Keratinocyte (primary cell): ENCODE results near the gene WT1. TPM values are rescaled to one million over a fixed set of nuclear protein-coding genes. Genes with fewer than 3 reads are reported as not detected.

ENCODE experiments used
- DNase-seq: peaks from one replicate; pipeline ENCODE4 v3.0.0-alpha.2; 2011; ENCODE audit warnings: low read depth, missing footprints, low spot score
- FAIRE-seq: peaks from 2 replicates; lab custom pipeline; 2011; peaks lifted over from hg19 to GRCh38; lab: Jason Lieb, UNC
- H2AFZ ChIP-seq: 2 replicates; pipeline ENCODE4 v1.6.0; 2012; ENCODE audit warnings: low read length, control low read depth, inconsistent platforms; ENCODE audit not compliant: control insufficient read depth
- H3K27ac ChIP-seq: 2 replicates; pipeline ENCODE4 v1.5.1; 2011; ENCODE audit warnings: low read length; ENCODE audit not compliant: control insufficient read depth, insufficient read depth
- H3K27me3 ChIP-seq: 3 replicates; pipeline ENCODE4 v1.6.0; 2011; ENCODE audit warnings: low read length; ENCODE audit not compliant: control insufficient read depth, insufficient read depth; ENCODE audit errors: extremely low read depth
- H3K36me3 ChIP-seq, 2 experiments: 2 replicates in 1 of 2; 3 replicates in 1 of 2; pipeline ENCODE4 v1.5.1; 2011; ENCODE audit warnings: low read length in 2 of 2, mild to moderate bottlenecking in 1 of 2; ENCODE audit not compliant: control insufficient read depth in 2 of 2, insufficient read depth in 2 of 2; ENCODE audit errors: extremely low read depth in 1 of 2
- H3K4me1 ChIP-seq: 3 replicates; pipeline ENCODE4 v1.5.1; 2011; ENCODE audit warnings: low read length; ENCODE audit not compliant: control insufficient read depth, insufficient read depth; ENCODE audit errors: extremely low read depth
- H3K4me2 ChIP-seq: 3 replicates; pipeline ENCODE4 v1.6.0; 2011; ENCODE audit warnings: low read depth, low read length; ENCODE audit not compliant: control insufficient read depth, insufficient read depth; ENCODE audit errors: extremely low read depth
- H3K4me3 ChIP-seq, 3 experiments: fragments of 200-600 bp in 1 of 3; sonication (generic) in 1 of 3; 2 replicates in 2 of 3; 3 replicates in 1 of 3; pipeline ENCODE4 v1.5.1; 2011 to 2016; ENCODE audit warnings: low read length in 3 of 3, mild to moderate bottlenecking in 3 of 3, control low read depth in 2 of 3, inconsistent platforms in 1 of 3, low read depth in 1 of 3, mixed read lengths in 1 of 3, mixed run types in 1 of 3, moderate library complexity in 1 of 3; ENCODE audit not compliant: control insufficient read depth in 2 of 3, insufficient read depth in 2 of 3; ENCODE audit errors: extremely low read depth in 1 of 3
- H3K79me2 ChIP-seq: 2 replicates; pipeline ENCODE4 v1.6.0; 2012; ENCODE audit warnings: low read length; ENCODE audit not compliant: control insufficient read depth, insufficient read depth
- H3K9ac ChIP-seq: 3 replicates; pipeline ENCODE4 v1.6.0; 2011; ENCODE audit warnings: low read length; ENCODE audit not compliant: control insufficient read depth, insufficient read depth; ENCODE audit errors: extremely low read depth
- H3K9me1 ChIP-seq: 3 replicates; pipeline ENCODE4 v1.6.0; 2011; ENCODE audit warnings: low read length; ENCODE audit not compliant: control insufficient read depth, insufficient read depth; ENCODE audit errors: extremely low read depth
- H3K9me3 ChIP-seq: 2 replicates; pipeline ENCODE4 v1.5.1; 2012; ENCODE audit warnings: low read depth, low read length; ENCODE audit not compliant: control insufficient read depth
- H4K20me1 ChIP-seq: 3 replicates; pipeline ENCODE4 v1.6.0; 2011; ENCODE audit warnings: low read length; ENCODE audit not compliant: control insufficient read depth, insufficient read depth; ENCODE audit errors: extremely low read depth
- CTCF ChIP-seq, 3 experiments: IDR thresholded peaks in 1 of 3; conservative IDR thresholded peaks in 1 of 3; optimal IDR thresholded peaks in 1 of 3; 2 replicates in 2 of 3; 3 replicates in 1 of 3; pipeline versions ENCODE3 to v1.5.1; 2011; ENCODE audit warnings: low read length in 3 of 3, mild to moderate bottlenecking in 3 of 3, moderate library complexity in 2 of 3, control low read depth in 1 of 3, inconsistent platforms in 1 of 3; ENCODE audit not compliant: insufficient read depth in 2 of 3; ENCODE audit errors: extremely low read depth in 1 of 3
- EZH2 ChIP-seq: IDR thresholded peaks from one replicate; pipeline ENCODE4 v1.6.1; 2012; ENCODE audit warnings: inconsistent platforms, mild to moderate bottlenecking, low read length, moderate library complexity
- dilution Hi-C: fragments of 300-500 bp; cut with MboI; formaldehyde crosslinking; loops from one replicate; pipeline ENCODE4 v1.7.0; 2020; ENCODE audit warnings: low sequenced_read_pairs; ENCODE audit not compliant: extremely low pct_ligation_motif_present
- polyA plus RNA-seq, 5 experiments: library from polyadenylated mRNA; depleted of rRNA in 3 of 5; stranded (reverse) in 3 of 5; stranded (forward) in 1 of 5; unstranded in 1 of 5; fragments of >200 nt; gene quantifications; 1 replicate in 1 of 5; 2 replicates in 3 of 5; 3 replicates in 1 of 5; pipeline versions ENCODE4 v1.2.1 to v1.2.3, GENCODE V29; 2011 to 2012; ENCODE audit warnings: missing spikeins in 2 of 5, low read depth in 1 of 5, low replicate concordance in 1 of 5

The WT1 gene
- polyA plus RNA-seq, 1 donor (not counting 4 experiments of a cell fraction or from before 2014, with no cell fraction given) = not detected

GRCh38 chr11:32438346-32438865 is 3.1 kb upstream of the WT1 start:
- Histone ChIP-seq H3K27ac (no peak overlapping the region), H3K36me3 (no peaks in the 10 kb centered on the region), H4K20me1 (no peaks in the 10 kb centered on the region), H2AFZ (no peak overlapping the region), H3K9ac (no peak overlapping the region), H3K4me3 (no peak overlapping the region), H3K4me1 (no peaks in the 10 kb centered on the region), H3K9me1 (no peaks in the 10 kb centered on the region), H3K9me3 (peaks cover 2% of the 10 kb centered on the region), H3K27me3 (peaks cover 85% of the 10 kb centered on the region), H3K4me2 (no peak overlapping the region), H3K79me2 (no peaks in the 10 kb centered on the region)
- TF ChIP-seq CTCF (optimal IDR thresholded peaks at IDR 0.05 in 1 of 3, IDR thresholded peaks at IDR 0.05 in 1 of 3, conservative IDR thresholded peaks at IDR 0.05 in 1 of 3; ENCODE audit: extremely low read depth in 1 of 3, insufficient read depth in 2 of 3, low read length in 3 of 3) = no peak
- peak; percentile 5 for TF ChIP-seq EZH2
- DNase-seq (no peak), FAIRE-seq (no peak)
- dilution Hi-C loops = no loop called here

- H3K27ac ChIP-seq = no peak overlapping the region
- H3K9me1 ChIP-seq = no peaks in the 10 kb centered on the region
- peaks cover 92% of the 10 kb centered on the region for H3K27me3 ChIP-seq
- no peak for FAIRE-seq
- no peak for DNase-seq
- H3K4me3 ChIP-seq = no peak overlapping the region
- no peak overlapping the region for H2AFZ ChIP-seq
- dilution Hi-C loops = no loop called here
- no peaks in the 10 kb centered on the region for H3K79me2 ChIP-seq
- no peak for TF ChIP-seq CTCF (optimal IDR thresholded peaks at IDR 0.05 in 1 of 3, IDR thresholded peaks at IDR 0.05 in 1 of 3, conservative IDR thresholded peaks at IDR 0.05 in 1 of 3; ENCODE audit: extremely low read depth in 1 of 3, insufficient read depth in 2 of 3, low read length in 3 of 3)
- TF ChIP-seq EZH2 = peak; percentile 75
- peaks cover 2% of the 10 kb centered on the region for H3K9me3 ChIP-seq
- no peak overlapping the region for H3K9ac ChIP-seq
- H3K4me1 ChIP-seq = no peaks in the 10 kb centered on the region
- H3K4me2 ChIP-seq = no peak overlapping the region
- H4K20me1 ChIP-seq = no peaks in the 10 kb centered on the region
- no peaks in the 10 kb centered on the region for H3K36me3 ChIP-seq
Measured at GRCh38 chr11:32437495-32438345, 2.4 kb upstream of the WT1 start.
